ENCODE results near the gene PXDN. TPM values are rescaled to one million over a fixed set of nuclear protein-coding genes. Genes with fewer than 3 reads are reported as not detected.

The PXDN gene
- total and polyA plus RNA-seq, 2 of the 13 experiments (the other 11 are each of a cell fraction or from before 2014, with no cell fraction given): not detected

DNA sequence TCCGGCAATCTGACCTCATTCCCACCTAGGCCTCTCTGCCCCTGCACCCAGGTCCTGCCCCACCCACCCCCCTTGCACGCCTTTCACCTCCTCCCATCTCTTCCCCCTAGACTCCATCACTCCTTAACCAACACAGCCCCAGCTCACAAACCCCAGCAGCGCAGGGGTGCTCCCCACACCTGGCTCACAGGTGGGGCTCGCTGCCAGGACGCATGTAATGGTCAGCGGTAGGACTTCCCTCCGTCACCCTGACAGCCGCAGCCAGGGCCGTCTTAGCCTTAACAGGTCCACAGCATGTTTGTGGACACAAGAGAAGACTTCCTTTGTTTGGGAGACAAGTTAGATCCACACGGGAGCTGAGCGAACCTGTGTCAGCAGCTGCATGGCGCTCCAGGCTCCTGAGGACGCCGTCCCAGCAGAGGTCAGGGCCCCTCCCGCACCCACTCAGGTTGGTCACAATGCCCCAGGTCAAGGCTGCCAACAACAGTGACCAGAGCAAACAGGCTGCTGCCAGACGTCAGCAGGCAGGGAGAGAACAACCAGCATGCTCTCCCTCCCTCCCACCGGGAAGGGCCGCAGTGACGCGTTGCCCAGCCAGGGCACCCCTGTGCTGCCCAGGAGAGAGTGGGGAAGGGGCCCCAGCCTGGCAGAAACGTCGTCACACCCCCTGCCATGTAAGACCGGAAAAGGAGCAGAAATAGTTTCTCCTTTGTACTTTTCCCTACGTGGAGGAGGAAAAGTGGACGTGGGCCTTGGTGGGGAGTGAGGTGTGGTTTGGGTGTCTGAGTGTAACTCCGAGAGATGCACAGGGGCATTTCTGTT, 68.0 kb downstream of the PXDN start (continued):
- TF ChIP-seq NR1H2 (CRISPR knock-in tag; IDR thresholded peaks at IDR 0.05; ENCODE audit: borderline replicate concordance, low read depth) (no peak), ZNF44 (CRISPR knock-in tag; IDR thresholded peaks at IDR 0.05) (no peak), ZBTB20 (CRISPR knock-in tag; IDR thresholded peaks at IDR 0.05; ENCODE audit: borderline replicate concordance, low read depth) (no peak), MIER3 (CRISPR knock-in tag; IDR thresholded peaks at IDR 0.05; ENCODE audit: borderline replicate concordance) (no peak), PHF20 (CRISPR knock-in tag; IDR thresholded peaks at IDR 0.05) (no peak), ZNF552 (CRISPR knock-in tag; IDR thresholded peaks at IDR 0.05; ENCODE audit: borderline replicate concordance) (no peak), SATB2 (CRISPR knock-in tag; IDR thresholded peaks at IDR 0.05) (no peak)
- TF ChIP-seq, protein P1, sequence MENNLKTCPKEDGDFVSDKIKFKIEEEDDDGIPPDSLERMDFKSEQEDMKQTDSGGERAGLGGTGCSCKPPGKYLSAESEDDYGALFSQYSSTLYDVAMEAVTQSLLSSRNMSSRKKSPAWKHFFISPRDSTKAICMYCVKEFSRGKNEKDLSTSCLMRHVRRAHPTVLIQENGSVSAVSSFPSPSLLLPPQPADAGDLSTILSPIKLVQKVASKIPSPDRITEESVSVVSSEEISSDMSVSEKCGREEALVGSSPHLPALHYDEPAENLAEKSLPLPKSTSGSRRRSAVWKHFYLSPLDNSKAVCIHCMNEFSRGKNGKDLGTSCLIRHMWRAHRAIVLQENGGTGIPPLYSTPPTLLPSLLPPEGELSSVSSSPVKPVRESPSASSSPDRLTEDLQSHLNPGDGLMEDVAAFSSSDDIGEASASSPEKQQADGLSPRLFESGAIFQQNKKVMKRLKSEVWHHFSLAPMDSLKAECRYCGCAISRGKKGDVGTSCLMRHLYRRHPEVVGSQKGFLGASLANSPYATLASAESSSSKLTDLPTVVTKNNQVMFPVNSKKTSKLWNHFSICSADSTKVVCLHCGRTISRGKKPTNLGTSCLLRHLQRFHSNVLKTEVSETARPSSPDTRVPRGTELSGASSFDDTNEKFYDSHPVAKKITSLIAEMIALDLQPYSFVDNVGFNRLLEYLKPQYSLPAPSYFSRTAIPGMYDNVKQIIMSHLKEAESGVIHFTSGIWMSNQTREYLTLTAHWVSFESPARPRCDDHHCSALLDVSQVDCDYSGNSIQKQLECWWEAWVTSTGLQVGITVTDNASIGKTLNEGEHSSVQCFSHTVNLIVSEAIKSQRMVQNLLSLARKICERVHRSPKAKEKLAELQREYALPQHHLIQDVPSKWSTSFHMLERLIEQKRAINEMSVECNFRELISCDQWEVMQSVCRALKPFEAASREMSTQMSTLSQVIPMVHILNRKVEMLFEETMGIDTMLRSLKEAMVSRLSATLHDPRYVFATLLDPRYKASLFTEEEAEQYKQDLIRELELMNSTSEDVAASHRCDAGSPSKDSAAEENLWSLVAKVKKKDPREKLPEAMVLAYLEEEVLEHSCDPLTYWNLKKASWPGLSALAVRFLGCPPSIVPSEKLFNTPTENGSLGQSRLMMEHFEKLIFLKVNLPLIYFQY (CRISPR knock-in tag; IDR thresholded peaks at IDR 0.05; ENCODE audit: borderline replicate concordance): no peak
- TF ChIP-seq, protein P2, sequence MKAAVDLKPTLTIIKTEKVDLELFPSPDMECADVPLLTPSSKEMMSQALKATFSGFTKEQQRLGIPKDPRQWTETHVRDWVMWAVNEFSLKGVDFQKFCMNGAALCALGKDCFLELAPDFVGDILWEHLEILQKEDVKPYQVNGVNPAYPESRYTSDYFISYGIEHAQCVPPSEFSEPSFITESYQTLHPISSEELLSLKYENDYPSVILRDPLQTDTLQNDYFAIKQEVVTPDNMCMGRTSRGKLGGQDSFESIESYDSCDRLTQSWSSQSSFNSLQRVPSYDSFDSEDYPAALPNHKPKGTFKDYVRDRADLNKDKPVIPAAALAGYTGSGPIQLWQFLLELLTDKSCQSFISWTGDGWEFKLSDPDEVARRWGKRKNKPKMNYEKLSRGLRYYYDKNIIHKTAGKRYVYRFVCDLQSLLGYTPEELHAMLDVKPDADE (CRISPR knock-in tag; IDR thresholded peaks at IDR 0.05): no peak
- TF ChIP-seq, protein P3, sequence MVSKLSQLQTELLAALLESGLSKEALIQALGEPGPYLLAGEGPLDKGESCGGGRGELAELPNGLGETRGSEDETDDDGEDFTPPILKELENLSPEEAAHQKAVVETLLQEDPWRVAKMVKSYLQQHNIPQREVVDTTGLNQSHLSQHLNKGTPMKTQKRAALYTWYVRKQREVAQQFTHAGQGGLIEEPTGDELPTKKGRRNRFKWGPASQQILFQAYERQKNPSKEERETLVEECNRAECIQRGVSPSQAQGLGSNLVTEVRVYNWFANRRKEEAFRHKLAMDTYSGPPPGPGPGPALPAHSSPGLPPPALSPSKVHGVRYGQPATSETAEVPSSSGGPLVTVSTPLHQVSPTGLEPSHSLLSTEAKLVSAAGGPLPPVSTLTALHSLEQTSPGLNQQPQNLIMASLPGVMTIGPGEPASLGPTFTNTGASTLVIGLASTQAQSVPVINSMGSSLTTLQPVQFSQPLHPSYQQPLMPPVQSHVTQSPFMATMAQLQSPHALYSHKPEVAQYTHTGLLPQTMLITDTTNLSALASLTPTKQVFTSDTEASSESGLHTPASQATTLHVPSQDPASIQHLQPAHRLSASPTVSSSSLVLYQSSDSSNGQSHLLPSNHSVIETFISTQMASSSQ (IDR thresholded peaks at IDR 0.05; ENCODE audit: low read depth): no peak
- TF ChIP-seq, protein P3 (CRISPR knock-in tag; IDR thresholded peaks at IDR 0.05; ENCODE audit: borderline replicate concordance): no peak
